HepG2 (cell line): ENCODE data around the gene NFATC4. TPM values are rescaled to one million over a fixed set of nuclear protein-coding genes. Genes with fewer than 3 reads are reported as not detected.

Experiments
- FOXM1 ChIP-seq: sonication (generic); formaldehyde crosslinking; IDR thresholded peaks from 2 replicates; pipeline ENCODE4 v1.5.0; 2020; ENCODE audit warnings: missing genetic modification reagents
- GTF3A ChIP-seq: sonication (generic); formaldehyde crosslinking; conservative IDR thresholded peaks from 2 replicates; pipeline ENCODE4 v1.4.0; 2020; ENCODE audit warnings: mild to moderate bottlenecking, missing genetic modification reagents
- HBP1 ChIP-seq: IDR thresholded peaks from 2 replicates; pipeline ENCODE4 v1.6.1; 2016; ENCODE audit warnings: low read depth, control low read depth
- HDAC6 ChIP-seq: fragments of 200-600 bp; sonication (generic); IDR thresholded peaks from 2 replicates; pipeline ENCODE4 v1.7.0; 2017; ENCODE audit warnings: mild to moderate bottlenecking, antibody characterized with exemption, low read length, low read depth
- KIAA2018 ChIP-seq: sonication (generic); formaldehyde crosslinking; IDR thresholded peaks from 2 replicates; pipeline ENCODE4 v1.5.0; 2020; ENCODE audit warnings: mild to moderate bottlenecking, missing genetic modification reagents, borderline replicate concordance
- NR2F2 ChIP-seq: IDR thresholded peaks from 2 replicates; pipeline ENCODE4 v1.6.1; 2012; ENCODE audit warnings: low read depth, inconsistent platforms, borderline replicate concordance
- NR2F6 ChIP-seq, 2 experiments: IDR thresholded peaks; 2 replicates each; pipeline ENCODE4 v1.6.1; 2016; ENCODE audit warnings: antibody characterized with exemption in 1 of 2, mild to moderate bottlenecking in 1 of 2
- RORA ChIP-seq: sonication (generic); formaldehyde crosslinking; IDR thresholded peaks from 2 replicates; pipeline ENCODE4 v1.5.0; 2020; ENCODE audit warnings: mild to moderate bottlenecking, missing genetic modification reagents, moderate library complexity
- TAF1 ChIP-seq: sonication (generic); formaldehyde crosslinking; IDR thresholded peaks from 2 replicates; pipeline ENCODE4 v1.4.0; 2020; ENCODE audit warnings: missing genetic modification reagents
- ZNF282 ChIP-seq: fragments of 450-650 bp; IDR thresholded peaks from 2 replicates; pipeline ENCODE4 v1.6.1; 2018; ENCODE audit not compliant: partially characterized antibody
- ZNF451 ChIP-seq: sonication (generic); formaldehyde crosslinking; IDR thresholded peaks from 2 replicates; pipeline ENCODE4 v1.5.0; 2020; ENCODE audit warnings: mild to moderate bottlenecking, missing genetic modification reagents
- ZNF619 ChIP-seq: sonication (generic); formaldehyde crosslinking; IDR thresholded peaks from 2 replicates; pipeline ENCODE4 v1.4.0; 2020; ENCODE audit warnings: mild to moderate bottlenecking, missing genetic modification reagents
- polyA plus RNA-seq, 8 experiments: library from polyadenylated mRNA; depleted of rRNA in 3 of 8; stranded (reverse) in 7 of 8; unstranded in 1 of 8; fragments of >200 nt; fragmentation: Illumina TruSeq in 4 of 8; extraction: Trizol in 4 of 8; gene quantifications; 2 replicates each; pipeline versions ENCODE4 v1.2.1 to v1.2.3, GENCODE V29; 2011 to 2016; ENCODE audit warnings: low read depth in 4 of 8, missing spikeins in 1 of 8, mixed read lengths in 1 of 8; ENCODE audit not compliant: insufficient read depth in 1 of 8
- total RNA-seq, 5 experiments: library from RNA; depleted of rRNA; stranded (reverse); fragments of >200 nt; fragmentation: Illumina TruSeq; extraction: Trizol; gene quantifications; 2 replicates each; pipeline ENCODE4 v1.2.3, GENCODE V29; 2016; ENCODE audit warnings: low read depth in 1 of 5
- TF ChIP-seq, protein P1 (sequence below): sonication (generic); formaldehyde crosslinking; IDR thresholded peaks from 2 replicates; pipeline ENCODE4 v1.4.0; 2020; ENCODE audit warnings: missing genetic modification reagents
- TF ChIP-seq, protein P2 (sequence below): IDR thresholded peaks from 2 replicates; pipeline ENCODE4 v1.6.1; 2016

The NFATC4 gene
- total and polyA plus RNA-seq, 2 of the 13 experiments (the other 11 are each of a cell fraction or from before 2014, with no cell fraction given): 0.04 to 0.15 TPM

- TF ChIP-seq ZNF451 (0 out of 2 replicates have a peak, but pooled peaks have one; percentile 51), ZNF282 (no peak), HDAC6 (no peak), ZNF619 (CRISPR knock-in tag) (peak; percentile 73), RORA (no peak), NR2F2 (no peak), NR2F6 (IDR thresholded peaks at IDR 0.05) (no peak), NR2F6 (CRISPR knock-in tag; IDR thresholded peaks at IDR 0.05) (no peak), TAF1 (CRISPR knock-in tag) (no peak), HBP1 (no peak; the same call in 1 of the 2 replicates), KIAA2018 (CRISPR knock-in tag) (no peak), FOXM1 (CRISPR knock-in tag) (no peak), GTF3A (no peak)
- TF ChIP-seq, protein P1, sequence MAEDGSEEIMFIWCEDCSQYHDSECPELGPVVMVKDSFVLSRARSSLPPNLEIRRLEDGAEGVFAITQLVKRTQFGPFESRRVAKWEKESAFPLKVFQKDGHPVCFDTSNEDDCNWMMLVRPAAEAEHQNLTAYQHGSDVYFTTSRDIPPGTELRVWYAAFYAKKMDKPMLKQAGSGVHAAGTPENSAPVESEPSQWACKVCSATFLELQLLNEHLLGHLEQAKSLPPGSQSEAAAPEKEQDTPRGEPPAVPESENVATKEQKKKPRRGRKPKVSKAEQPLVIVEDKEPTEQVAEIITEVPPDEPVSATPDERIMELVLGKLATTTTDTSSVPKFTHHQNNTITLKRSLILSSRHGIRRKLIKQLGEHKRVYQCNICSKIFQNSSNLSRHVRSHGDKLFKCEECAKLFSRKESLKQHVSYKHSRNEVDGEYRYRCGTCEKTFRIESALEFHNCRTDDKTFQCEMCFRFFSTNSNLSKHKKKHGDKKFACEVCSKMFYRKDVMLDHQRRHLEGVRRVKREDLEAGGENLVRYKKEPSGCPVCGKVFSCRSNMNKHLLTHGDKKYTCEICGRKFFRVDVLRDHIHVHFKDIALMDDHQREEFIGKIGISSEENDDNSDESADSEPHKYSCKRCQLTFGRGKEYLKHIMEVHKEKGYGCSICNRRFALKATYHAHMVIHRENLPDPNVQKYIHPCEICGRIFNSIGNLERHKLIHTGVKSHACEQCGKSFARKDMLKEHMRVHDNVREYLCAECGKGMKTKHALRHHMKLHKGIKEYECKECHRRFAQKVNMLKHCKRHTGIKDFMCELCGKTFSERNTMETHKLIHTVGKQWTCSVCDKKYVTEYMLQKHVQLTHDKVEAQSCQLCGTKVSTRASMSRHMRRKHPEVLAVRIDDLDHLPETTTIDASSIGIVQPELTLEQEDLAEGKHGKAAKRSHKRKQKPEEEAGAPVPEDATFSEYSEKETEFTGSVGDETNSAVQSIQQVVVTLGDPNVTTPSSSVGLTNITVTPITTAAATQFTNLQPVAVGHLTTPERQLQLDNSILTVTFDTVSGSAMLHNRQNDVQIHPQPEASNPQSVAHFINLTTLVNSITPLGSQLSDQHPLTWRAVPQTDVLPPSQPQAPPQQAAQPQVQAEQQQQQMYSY (CRISPR knock-in tag): peak; percentile 99
- TF ChIP-seq, protein P2, sequence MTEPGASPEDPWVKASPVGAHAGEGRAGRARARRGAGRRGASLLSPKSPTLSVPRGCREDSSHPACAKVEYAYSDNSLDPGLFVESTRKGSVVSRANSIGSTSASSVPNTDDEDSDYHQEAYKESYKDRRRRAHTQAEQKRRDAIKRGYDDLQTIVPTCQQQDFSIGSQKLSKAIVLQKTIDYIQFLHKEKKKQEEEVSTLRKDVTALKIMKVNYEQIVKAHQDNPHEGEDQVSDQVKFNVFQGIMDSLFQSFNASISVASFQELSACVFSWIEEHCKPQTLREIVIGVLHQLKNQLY (CRISPR knock-in tag): no peak
Observed at GRCh38 chr14:24366721-24367513, 1.1 kb upstream of the NFATC4 start (continued).
